ENCODE data around the gene KLHL10.
A peak's percentile ranks its signal among the peaks of the same experiment; 100 is the strongest.

Gene KLHL10

DNA sequence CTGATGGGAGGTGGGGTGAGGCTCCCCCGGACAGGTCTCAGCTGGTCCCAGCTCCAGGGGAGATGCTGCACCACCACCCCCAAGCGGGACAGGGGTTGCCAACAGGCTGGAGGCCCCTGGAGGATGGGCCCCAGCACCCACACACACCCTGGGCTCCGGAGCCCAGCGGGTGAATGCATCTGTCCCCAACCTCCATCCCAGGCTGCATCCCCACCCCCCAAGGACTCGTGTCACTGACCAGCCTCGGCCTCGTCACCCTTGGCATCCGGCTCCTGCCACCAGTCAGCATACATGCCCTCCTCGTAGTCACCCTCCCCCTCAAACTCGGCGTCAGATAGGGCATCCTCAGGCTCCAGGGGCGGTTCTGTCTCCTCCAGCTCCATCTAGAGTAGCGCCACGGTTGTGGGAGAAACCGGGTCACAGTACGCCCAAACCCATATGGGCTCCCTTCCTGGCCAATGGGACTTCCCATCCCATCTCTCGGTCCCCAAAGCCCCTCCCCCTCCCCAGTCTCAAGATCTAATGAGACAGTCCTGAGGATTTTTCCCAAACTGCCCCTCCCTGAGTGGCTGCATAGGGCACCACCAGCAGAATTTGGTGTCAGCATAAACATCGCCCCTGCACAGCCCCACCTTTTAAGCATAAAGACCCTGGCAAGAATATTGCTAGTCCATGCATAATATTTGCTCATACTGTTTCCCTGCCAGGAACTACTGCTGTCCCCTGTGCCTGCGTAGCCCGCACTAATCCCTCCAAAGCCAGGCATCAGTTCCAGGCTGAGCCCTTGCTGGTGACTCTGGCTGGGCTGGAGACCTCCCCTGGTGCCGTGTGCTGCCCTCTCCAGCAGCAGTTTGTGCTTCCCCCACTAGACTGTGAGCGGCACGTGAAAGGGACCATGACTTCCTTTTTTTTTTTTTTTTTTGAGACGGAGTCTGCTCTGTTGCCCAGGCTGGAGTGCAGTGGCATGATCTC is 34.3 kb upstream of the KLHL10 start:
- no peaks in the 10 kb centered on the region for H3K9me3 ChIP-seq (ENCODE audit: control insufficient read depth, insufficient read depth, low read length)

GRCh38 chr17:41806685-41807445 is 30.8 kb upstream of the KLHL10 start:
- TF ChIP-seq CTCF (IDR thresholded peaks at IDR 0.05; ENCODE audit: low read depth, low read length, poor library complexity, severe bottlenecking): no peak
- no peak for TF ChIP-seq EZH2phosphoT487 (IDR thresholded peaks at IDR 0.05; ENCODE audit: borderline replicate concordance, low read length)

More for the DNA sequence above, 34.3 kb upstream of the KLHL10 start:
- no peak overlapping the region for H3K27ac ChIP-seq (ENCODE audit: low read depth, low read length)
- no peak for TF ChIP-seq EZH2phosphoT487 (IDR thresholded peaks at IDR 0.05; ENCODE audit: borderline replicate concordance, low read length)
- no peak for TF ChIP-seq CTCF (IDR thresholded peaks at IDR 0.05; ENCODE audit: low read depth, low read length, poor library complexity, severe bottlenecking)
- H3K4me2 ChIP-seq (ENCODE audit: low read length): peak overlapping the region; percentile 58
- no peaks in the 10 kb centered on the region for H3F3A ChIP-seq (ENCODE audit: control insufficient read depth, insufficient read depth)
- H3K36me3 ChIP-seq (ENCODE audit: control insufficient read depth, low read length): no peaks in the 10 kb centered on the region
- H3K4me1 ChIP-seq (ENCODE audit: control insufficient read depth, low read length): peaks cover 33% of the 10 kb centered on the region
- H3K9me2 ChIP-seq (replicated peaks; ENCODE audit: control insufficient read depth, low read length): no peaks in the 10 kb centered on the region
- no peaks in the 10 kb centered on the region for H4K20me1 ChIP-seq (ENCODE audit: control insufficient read depth, insufficient read depth, low read depth, low read length)
- H3K4me3 ChIP-seq (ENCODE audit: low read length): peak overlapping the region; percentile 49
- H3K27me3 ChIP-seq (ENCODE audit: control insufficient read depth, low read length): no peaks in the 10 kb centered on the region; the same call in 1 of the 2 replicates
- no peaks in the 10 kb centered on the region for H3K79me2 ChIP-seq (ENCODE audit: control insufficient read depth, low read length)

DNA sequence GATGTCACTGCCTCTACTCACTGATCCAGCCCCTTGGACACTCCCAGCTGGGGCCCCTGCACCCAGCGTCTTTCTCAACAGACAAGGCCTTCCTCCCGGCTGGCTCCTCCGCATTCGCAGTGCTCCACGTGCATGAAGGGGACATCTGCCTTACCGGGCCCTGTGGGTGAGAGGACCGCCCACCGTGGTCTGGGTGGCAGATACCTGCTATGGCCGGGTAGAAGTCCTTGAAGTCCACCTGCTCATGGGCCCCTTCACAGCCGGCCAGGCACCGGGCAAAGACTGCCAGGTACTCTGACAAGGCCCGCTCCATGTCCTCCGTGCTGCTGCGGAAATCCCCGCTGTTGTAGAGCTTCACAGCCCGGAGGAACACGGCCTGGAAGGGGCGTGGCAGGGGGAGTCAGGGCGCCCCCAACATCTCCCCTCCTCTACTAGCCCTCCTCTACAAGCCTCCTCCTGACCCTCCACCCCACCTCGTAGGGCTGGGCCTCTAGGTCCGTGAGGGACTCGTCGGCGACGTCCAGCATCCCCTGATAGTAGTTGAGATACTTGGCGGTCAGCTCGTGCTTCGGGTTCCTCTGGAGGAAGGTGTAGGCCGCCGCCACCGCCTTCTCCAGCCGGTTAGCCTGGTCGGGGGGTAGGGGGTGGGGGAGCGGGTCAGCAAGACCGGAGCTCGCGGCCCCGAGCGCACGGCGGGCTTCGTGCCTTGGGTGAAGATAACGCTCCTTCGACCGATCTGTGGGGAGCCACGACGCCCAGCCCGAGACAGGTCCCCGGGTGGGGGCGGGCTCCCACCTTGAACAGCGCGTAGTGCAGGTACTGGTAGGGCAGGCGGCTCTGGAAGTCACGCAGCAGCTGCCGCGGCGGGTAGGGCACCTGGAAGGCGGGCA is 26.7 kb upstream of the KLHL10 start:
- no peak for TF ChIP-seq CTCF (IDR thresholded peaks at IDR 0.05; ENCODE audit: low read depth, low read length, poor library complexity, severe bottlenecking)
- no peak for TF ChIP-seq EZH2phosphoT487 (IDR thresholded peaks at IDR 0.05; ENCODE audit: borderline replicate concordance, low read length)
- H3K4me1 ChIP-seq (ENCODE audit: control insufficient read depth, low read length): peaks cover 16% of the 10 kb centered on the region
- peaks cover 11% of the 10 kb centered on the region for H3K27me3 ChIP-seq (ENCODE audit: control insufficient read depth, low read length)
- H3F3A ChIP-seq (ENCODE audit: control insufficient read depth, insufficient read depth): no peaks in the 10 kb centered on the region
- no peaks in the 10 kb centered on the region for H3K9me2 ChIP-seq (replicated peaks; ENCODE audit: control insufficient read depth, low read length)
- H3K27ac ChIP-seq (ENCODE audit: low read depth, low read length): no peak overlapping the region
- H3K4me3 ChIP-seq (ENCODE audit: low read length): peak overlapping the region; percentile 84
- H3K36me3 ChIP-seq (ENCODE audit: control insufficient read depth, low read length): no peaks in the 10 kb centered on the region
- H3K79me2 ChIP-seq (ENCODE audit: control insufficient read depth, low read length): no peaks in the 10 kb centered on the region
- peak overlapping the region; percentile 86 for H3K4me2 ChIP-seq (ENCODE audit: low read length)
- H3K9me3 ChIP-seq (ENCODE audit: control insufficient read depth, insufficient read depth, low read length): no peaks in the 10 kb centered on the region
- H4K20me1 ChIP-seq (ENCODE audit: control insufficient read depth, insufficient read depth, low read depth, low read length): no peaks in the 10 kb centered on the region

More at GRCh38 chr17:41806685-41807445, 30.8 kb upstream of the KLHL10 start:
- H3K79me2 ChIP-seq (ENCODE audit: control insufficient read depth, low read length): no peaks in the 10 kb centered on the region
- no peaks in the 10 kb centered on the region for H3F3A ChIP-seq (ENCODE audit: control insufficient read depth, insufficient read depth)
- no peaks in the 10 kb centered on the region for H3K36me3 ChIP-seq (ENCODE audit: control insufficient read depth, low read length)
- no peaks in the 10 kb centered on the region for H3K9me2 ChIP-seq (replicated peaks; ENCODE audit: control insufficient read depth, low read length)
- no peak overlapping the region for H3K4me2 ChIP-seq (ENCODE audit: low read length)
- peaks cover 6% of the 10 kb centered on the region; the same call in 1 of the 2 replicates for H3K27me3 ChIP-seq (ENCODE audit: control insufficient read depth, low read length)
- peaks cover 24% of the 10 kb centered on the region for H3K4me1 ChIP-seq (ENCODE audit: control insufficient read depth, low read length)
- no peak overlapping the region for H3K27ac ChIP-seq (ENCODE audit: low read depth, low read length)
- H4K20me1 ChIP-seq (ENCODE audit: control insufficient read depth, insufficient read depth, low read depth, low read length): no peaks in the 10 kb centered on the region
- no peak overlapping the region for H3K4me3 ChIP-seq (ENCODE audit: low read length)
- no peaks in the 10 kb centered on the region for H3K9me3 ChIP-seq (ENCODE audit: control insufficient read depth, insufficient read depth, low read length)

Data from DOHH2 (cell line).